ENCODE data around the gene CFAP97D2. TPM values are rescaled to one million over a fixed set of nuclear protein-coding genes. Genes with fewer than 3 reads are reported as not detected.
"Not testable (repeated sequence)": the region's sequence is repeated elsewhere in the genome, so short reads cannot be mapped to it uniquely, and the experiment has no call there.

CFAP97D2 gene
- total RNA-seq, 2 donors from 2014 or later, result not detected

DNA sequence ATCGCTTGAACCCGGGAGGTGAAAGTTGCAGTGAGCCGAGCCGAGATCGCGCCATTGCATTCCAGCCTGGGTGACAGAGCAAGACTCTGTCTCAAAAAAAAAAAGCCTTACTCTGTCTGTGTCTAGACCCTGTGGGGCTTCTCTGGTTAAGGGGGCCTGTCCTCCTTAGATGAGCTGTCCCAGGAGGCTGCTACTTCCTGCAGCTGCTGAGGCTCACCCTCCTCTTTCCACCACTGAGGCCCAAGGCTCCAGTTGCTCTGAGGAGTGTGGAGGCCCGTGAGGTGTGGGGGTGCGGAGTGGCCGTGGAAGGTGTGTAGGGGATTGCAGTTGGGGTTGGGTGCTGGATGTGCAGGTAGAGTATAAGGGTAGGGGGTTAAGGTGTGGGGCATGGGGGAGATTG is 24.6 kb upstream of the CFAP97D2 start:
- no peaks in the 10 kb centered on the region for H3K9me3 ChIP-seq
- no peak for DNase-seq (ENCODE audit: low spot score)
- no peaks in the 10 kb centered on the region for H3K36me3 ChIP-seq
- no peak overlapping the region for H3K27ac ChIP-seq
- TF ChIP-seq CTCF (IDR thresholded peaks at IDR 0.05), result no peak
- no peaks in the 10 kb centered on the region for H3K4me1 ChIP-seq
- no peak overlapping the region for H3K4me3 ChIP-seq
- H3K27me3 ChIP-seq, result no peaks in the 10 kb centered on the region

- Histone ChIP-seq H3K27me3 (no peaks in the 10 kb centered on the region), H3K9me3 (no peaks in the 10 kb centered on the region), H3K36me3 (no peaks in the 10 kb centered on the region), H3K4me3 (no peak overlapping the region), H3K27ac (no peak overlapping the region), H3K4me1 (no peaks in the 10 kb centered on the region)
- DNase-seq (ENCODE audit: low spot score), result no peak
- no peak for TF ChIP-seq CTCF (IDR thresholded peaks at IDR 0.05)
Measured at GRCh38 chr13:114155320-114155719, 23.7 kb upstream of the CFAP97D2 start.

- no peak overlapping the region for H3K27ac ChIP-seq
- TF ChIP-seq CTCF (IDR thresholded peaks at IDR 0.05), result no peak
Measured at GRCh38 chr13:114155926-114156883, 22.9 kb upstream of the CFAP97D2 start.

GRCh38 chr13:114157869-114158495 is 21.1 kb upstream of the CFAP97D2 start:
- DNase-seq (ENCODE audit: low spot score), result no peak
- no peak overlapping the region for H3K4me3 ChIP-seq
- no peaks in the 10 kb centered on the region for H3K4me1 ChIP-seq
- no peaks in the 10 kb centered on the region for H3K9me3 ChIP-seq
- no peak overlapping the region for H3K27ac ChIP-seq
- TF ChIP-seq CTCF (IDR thresholded peaks at IDR 0.05), result no peak
- H3K36me3 ChIP-seq, result no peaks in the 10 kb centered on the region
- H3K27me3 ChIP-seq, result no peaks in the 10 kb centered on the region

More at GRCh38 chr13:114155926-114156883, 22.9 kb upstream of the CFAP97D2 start:
- H3K4me1 ChIP-seq, result no peaks in the 10 kb centered on the region
- no peaks in the 10 kb centered on the region for H3K9me3 ChIP-seq
- H3K36me3 ChIP-seq, result no peaks in the 10 kb centered on the region
- no peak overlapping the region for H3K4me3 ChIP-seq
- DNase-seq (ENCODE audit: low spot score), result no peak
- H3K27me3 ChIP-seq, result no peaks in the 10 kb centered on the region

- not testable (repeated sequence) for H3K9me3 ChIP-seq; DNase-seq (ENCODE audit: low spot score); H3K36me3 ChIP-seq; H3K27me3 ChIP-seq; H3K27ac ChIP-seq; H3K4me3 ChIP-seq; H3K4me1 ChIP-seq
Measured at GRCh38 chr13:114158869-114159666, 20.0 kb upstream of the CFAP97D2 start.

Data from right atrium auricular region (tissue), 2 donors.